Rectal smooth muscle tissue (tissue), 1 donor: ENCODE results near the gene GDF10.

Experiments
- H3K27ac ChIP-seq: one replicate; pipeline ENCODE4 v1.7.0; 2013; ENCODE audit warnings: low read depth, low read length, inconsistent platforms
- H3K27me3 ChIP-seq: one replicate; pipeline ENCODE4 v1.7.0; 2013; ENCODE audit warnings: low read length; ENCODE audit not compliant: control insufficient read depth, insufficient read depth
- H3K36me3 ChIP-seq: one replicate; pipeline ENCODE4 v1.7.0; 2013; ENCODE audit warnings: low read length; ENCODE audit not compliant: control insufficient read depth, insufficient read depth
- H3K4me1 ChIP-seq: one replicate; pipeline ENCODE4 v1.7.0; 2013; ENCODE audit warnings: low read length; ENCODE audit not compliant: control insufficient read depth, insufficient read depth
- H3K4me3 ChIP-seq: one replicate; pipeline ENCODE4 v1.7.0; 2013; ENCODE audit warnings: low read length
- H3K9ac ChIP-seq: one replicate; pipeline ENCODE4 v1.7.0; 2013; ENCODE audit warnings: low read length

GDF10 gene

GRCh38 chr10:47334466-47335295, 34.7 kb downstream of the GDF10 start:
- no peak overlapping the region for H3K27ac ChIP-seq
- no peaks in the 10 kb centered on the region for H3K27me3 ChIP-seq

GRCh38 chr10:47335906-47336305, 35.9 kb downstream of the GDF10 start:
- Histone ChIP-seq H3K27ac (no peak overlapping the region), H3K27me3 (no peaks in the 10 kb centered on the region), H3K4me1 (no peaks in the 10 kb centered on the region), H3K9ac (no peak overlapping the region), H3K36me3 (no peaks in the 10 kb centered on the region), H3K4me3 (no peak overlapping the region)

More at GRCh38 chr10:47334466-47335295, 34.7 kb downstream of the GDF10 start:
- no peaks in the 10 kb centered on the region for H3K4me1 ChIP-seq
- H3K36me3 ChIP-seq: no peaks in the 10 kb centered on the region
- no peak overlapping the region for H3K9ac ChIP-seq
- H3K4me3 ChIP-seq: no peak overlapping the region

- H3K9ac ChIP-seq: no peak overlapping the region
- no peaks in the 10 kb centered on the region for H3K27me3 ChIP-seq
- no peaks in the 10 kb centered on the region for H3K36me3 ChIP-seq
- H3K4me3 ChIP-seq: no peak overlapping the region
- H3K27ac ChIP-seq: no peak overlapping the region
- H3K4me1 ChIP-seq: no peaks in the 10 kb centered on the region
Measured at GRCh38 chr10:47336387-47337134, 36.6 kb downstream of the GDF10 start.

- Histone ChIP-seq H3K4me3 (no peak overlapping the region), H3K4me1 (no peaks in the 10 kb centered on the region), H3K27me3 (no peaks in the 10 kb centered on the region), H3K27ac (no peak overlapping the region), H3K36me3 (no peaks in the 10 kb centered on the region), H3K9ac (no peak overlapping the region)
Measured at GRCh38 chr10:47337310-47337709, 37.3 kb downstream of the GDF10 start.

GRCh38 chr10:47339186-47339735, 39.3 kb downstream of the GDF10 start:
- no peaks in the 10 kb centered on the region for H3K36me3 ChIP-seq
- H3K4me1 ChIP-seq: no peaks in the 10 kb centered on the region
- no peaks in the 10 kb centered on the region for H3K27me3 ChIP-seq
- no peak overlapping the region for H3K4me3 ChIP-seq
- H3K27ac ChIP-seq: no peak overlapping the region
- H3K9ac ChIP-seq: no peak overlapping the region

- no peak overlapping the region for H3K27ac ChIP-seq
- H3K36me3 ChIP-seq: no peaks in the 10 kb centered on the region
- H3K27me3 ChIP-seq: no peaks in the 10 kb centered on the region
- H3K9ac ChIP-seq: no peak overlapping the region
- H3K4me3 ChIP-seq: no peak overlapping the region
- no peaks in the 10 kb centered on the region for H3K4me1 ChIP-seq
Measured at GRCh38 chr10:47339759-47340607, 40.0 kb downstream of the GDF10 start.

- Histone ChIP-seq H3K36me3 (no peaks in the 10 kb centered on the region), H3K9ac (no peak overlapping the region), H3K4me3 (no peak overlapping the region), H3K27ac (no peak overlapping the region), H3K4me1 (no peaks in the 10 kb centered on the region), H3K27me3 (no peaks in the 10 kb centered on the region)
Measured at GRCh38 chr10:47340608-47341170, 40.7 kb downstream of the GDF10 start.

- no peak overlapping the region for H3K9ac ChIP-seq
- no peaks in the 10 kb centered on the region for H3K4me1 ChIP-seq
- no peak overlapping the region for H3K4me3 ChIP-seq
- no peaks in the 10 kb centered on the region for H3K36me3 ChIP-seq
- H3K27ac ChIP-seq: no peak overlapping the region
- no peaks in the 10 kb centered on the region for H3K27me3 ChIP-seq
Measured at GRCh38 chr10:47344996-47345870, 45.2 kb downstream of the GDF10 start.

GRCh38 chr10:47346581-47347302, 46.7 kb downstream of the GDF10 start:
- no peaks in the 10 kb centered on the region for H3K27me3 ChIP-seq
- H3K4me1 ChIP-seq: no peaks in the 10 kb centered on the region
- no peak overlapping the region for H3K4me3 ChIP-seq
- H3K9ac ChIP-seq: no peak overlapping the region
- H3K27ac ChIP-seq: no peak overlapping the region
- no peaks in the 10 kb centered on the region for H3K36me3 ChIP-seq

- H3K4me1 ChIP-seq: no peaks in the 10 kb centered on the region
- H3K36me3 ChIP-seq: no peaks in the 10 kb centered on the region
- no peaks in the 10 kb centered on the region for H3K27me3 ChIP-seq
- H3K4me3 ChIP-seq: no peak overlapping the region
- no peak overlapping the region for H3K27ac ChIP-seq
- H3K9ac ChIP-seq: no peak overlapping the region
Measured at GRCh38 chr10:47347303-47347675, 47.3 kb downstream of the GDF10 start.
